Gastrocnemius medialis (tissue), 4 donors: Measurements from ENCODE around the gene ZSCAN30. TPM values are rescaled to one million over a fixed set of nuclear protein-coding genes. Genes with fewer than 3 reads are reported as not detected.
"Not testable (repeated sequence)": the region's sequence is repeated elsewhere in the genome, so short reads cannot be mapped to it uniquely, and the experiment has no call there.

ENCODE experiments used
- ATAC-seq, 2 donors: fragments of 150-250 bp; one replicate each; pipeline ENCODE4 v1.9.1; 2016
- DNase-seq, 2 donors: peaks; one replicate each; pipeline ENCODE4 v3.0.0-alpha.2; 2019
- H3K27ac ChIP-seq, 4 donors: fragments of 200-600 bp; sonication (generic); 1 replicate in 1 of 4; 2 replicates in 3 of 4; pipeline ENCODE4 v1.5.1; 2016 to 2018; ENCODE audit warnings: mild to moderate bottlenecking in 2 of 4, moderate library complexity in 1 of 4
- H3K27me3 ChIP-seq, 3 donors: fragments of 200-600 bp; sonication (generic) in 2 of 3; 1 replicate in 1 of 3; 2 replicates in 2 of 3; pipeline versions ENCODE4 v1.5.1 to v1.6.0; 2016 to 2019; ENCODE audit warnings: mild to moderate bottlenecking in 1 of 3, moderate library complexity in 1 of 3
- H3K36me3 ChIP-seq, 2 donors: fragments of 200-600 bp; sonication (generic) in 1 of 2; one replicate each; pipeline ENCODE4 v1.5.1; 2017 to 2018
- H3K4me1 ChIP-seq, 2 donors: fragments of 200-600 bp; sonication (generic) in 1 of 2; one replicate each; pipeline ENCODE4 v1.5.1; 2016 to 2017; ENCODE audit warnings: mild to moderate bottlenecking in 2 of 2
- H3K4me3 ChIP-seq, 4 donors: fragments of 200-600 bp; sonication (generic) in 3 of 4; 1 replicate in 1 of 4; 2 replicates in 3 of 4; pipeline ENCODE4 v1.5.1; 2016 to 2019; ENCODE audit warnings: mild to moderate bottlenecking in 2 of 4
- H3K9me3 ChIP-seq, 3 donors: fragments of 200-600 bp; sonication (generic) in 2 of 3; 1 replicate in 1 of 3; 2 replicates in 2 of 3; pipeline ENCODE4 v1.5.1; 2016 to 2019
- CTCF ChIP-seq, 5 experiments: fragments of 450-650 bp in 3 of 5; fragments of 200-600 bp in 2 of 5; sonication (generic) in 2 of 5; IDR thresholded peaks in 4 of 5; conservative IDR thresholded peaks in 1 of 5; 1 replicate in 4 of 5; 2 replicates in 1 of 5; pipeline ENCODE4 v1.5.1; 2016 to 2019; ENCODE audit warnings: antibody characterized with exemption in 5 of 5, mild to moderate bottlenecking in 3 of 5, moderate library complexity in 3 of 5
- POLR2A ChIP-seq, 2 donors: fragments of 450-650 bp; IDR thresholded peaks; one replicate each; pipeline ENCODE4 v1.6.1; 2017; ENCODE audit warnings: antibody characterized with exemption in 2 of 2, mild to moderate bottlenecking in 2 of 2, moderate library complexity in 2 of 2
- in situ Hi-C, 4 donors: fragments of 200-750 bp; cut with MboI; loops; one replicate each; pipeline versions ENCODE4 v1.15.0 to v1.8.0; 2017; ENCODE audit warnings: low sequenced_read_pairs in 4 of 4
- intact Hi-C: fragments of 100-400 bp; cut with DNase I; formaldehyde crosslinking; loops from one replicate; pipeline ENCODE4 v1.15.1; 2023; ENCODE audit warnings: low total_unique reads
- total RNA-seq, 4 donors: library from RNA; depleted of rRNA; stranded (reverse); fragments of >200 nt; gene quantifications; one replicate each; pipeline versions ENCODE4 v1.1.0 to v1.2.3, GENCODE V29; 2016

The ZSCAN30 gene
- total RNA-seq, 4 donors from 2014 or later, result 4.6 to 34.6 (median 8.2) TPM

GRCh38 chr18:35220424-35220823 lies 69.6 kb downstream of the ZSCAN30 start:
- Histone ChIP-seq H3K27me3 (no peaks in the 10 kb centered on the region), H3K27ac (no peak overlapping the region), H3K9me3 (no peaks in the 10 kb centered on the region), H3K4me3 (no peak overlapping the region), H3K4me1 (no peaks in the 10 kb centered on the region), H3K36me3 (no peaks in the 10 kb centered on the region)
- no peak for TF ChIP-seq POLR2A (IDR thresholded peaks at IDR 0.05)
- no peak for TF ChIP-seq CTCF (IDR thresholded peaks at IDR 0.05 in 4 of 5, conservative IDR thresholded peaks at IDR 0.05 in 1 of 5)
- ATAC-seq, result no peak
- in situ Hi-C loops, result no loop called here
- intact Hi-C loops, result no loop called here
- DNase-seq, result no peak

GRCh38 chr18:35219331-35219730 lies 70.7 kb downstream of the ZSCAN30 start:
- intact Hi-C loops, result not testable (repeated sequence)

DNA sequence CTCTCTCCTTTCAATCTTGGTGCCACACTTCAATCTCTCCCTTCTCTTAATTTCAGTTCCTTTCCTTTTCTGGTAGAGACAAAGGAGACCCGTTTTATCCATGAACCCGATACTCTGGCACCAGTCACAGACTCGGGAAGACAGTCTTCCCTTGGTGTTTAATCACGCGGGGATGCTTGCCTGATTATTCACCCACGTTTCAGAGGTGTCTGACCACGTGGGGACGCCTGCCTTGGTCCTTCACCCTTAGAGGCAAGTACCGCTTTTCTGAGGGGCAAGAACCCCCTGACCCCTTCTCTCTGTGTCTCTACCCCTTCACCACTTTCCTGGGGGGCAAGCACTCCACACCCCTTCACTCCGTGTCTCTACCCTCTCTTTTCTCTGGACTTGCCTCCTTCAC lies 73.4 kb downstream of the ZSCAN30 start:
- H3K27ac ChIP-seq, H3K9me3 ChIP-seq, ATAC-seq, H3K4me1 ChIP-seq, in situ Hi-C loops, H3K4me3 ChIP-seq, DNase-seq, intact Hi-C loops, H3K27me3 ChIP-seq, H3K36me3 ChIP-seq: not testable (repeated sequence)

More at GRCh38 chr18:35219331-35219730, 70.7 kb downstream of the ZSCAN30 start:
- H3K36me3 ChIP-seq, in situ Hi-C loops, ATAC-seq, H3K4me1 ChIP-seq, H3K27ac ChIP-seq, H3K27me3 ChIP-seq, H3K4me3 ChIP-seq, DNase-seq, H3K9me3 ChIP-seq: not testable (repeated sequence)

DNA sequence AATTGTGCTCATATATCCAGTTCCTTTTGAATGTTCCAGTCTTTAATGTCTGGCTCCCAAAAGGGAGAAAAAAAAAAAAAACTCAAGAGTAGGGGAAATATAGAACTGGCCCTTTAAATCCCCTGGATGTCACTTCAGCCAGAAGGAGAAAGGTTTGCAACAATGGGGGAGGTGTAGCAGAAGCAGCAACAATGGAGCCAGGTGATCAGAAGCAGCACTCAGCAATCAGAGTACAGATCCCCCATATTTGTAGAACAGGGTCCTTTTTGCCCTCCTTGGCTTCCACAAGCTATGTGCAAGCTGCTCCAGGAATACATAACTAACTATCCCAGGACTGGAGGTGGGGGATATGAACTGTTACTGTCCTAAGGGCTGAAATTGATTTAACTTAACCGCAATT lies 75.0 kb downstream of the ZSCAN30 start:
- Histone ChIP-seq H3K9me3 (no peaks in the 10 kb centered on the region), H3K27me3 (no peaks in the 10 kb centered on the region), H3K36me3 (no peaks in the 10 kb centered on the region), H3K27ac (no peak overlapping the region), H3K4me1 (no peaks in the 10 kb centered on the region), H3K4me3 (no peak overlapping the region)
- in situ Hi-C loops, result no loop called here
- TF ChIP-seq CTCF (IDR thresholded peaks at IDR 0.05 in 4 of 5, conservative IDR thresholded peaks at IDR 0.05 in 1 of 5) (no peak), POLR2A (IDR thresholded peaks at IDR 0.05) (no peak)
- DNase-seq (no peak), ATAC-seq (no peak)
- intact Hi-C loops, result no loop called here

GRCh38 chr18:35205746-35206458 lies 84.1 kb downstream of the ZSCAN30 start:
- H3K9me3 ChIP-seq, H3K4me3 ChIP-seq, in situ Hi-C loops, H3K27ac ChIP-seq, DNase-seq, ATAC-seq, H3K4me1 ChIP-seq, intact Hi-C loops, H3K27me3 ChIP-seq, H3K36me3 ChIP-seq: not testable (repeated sequence)

DNA sequence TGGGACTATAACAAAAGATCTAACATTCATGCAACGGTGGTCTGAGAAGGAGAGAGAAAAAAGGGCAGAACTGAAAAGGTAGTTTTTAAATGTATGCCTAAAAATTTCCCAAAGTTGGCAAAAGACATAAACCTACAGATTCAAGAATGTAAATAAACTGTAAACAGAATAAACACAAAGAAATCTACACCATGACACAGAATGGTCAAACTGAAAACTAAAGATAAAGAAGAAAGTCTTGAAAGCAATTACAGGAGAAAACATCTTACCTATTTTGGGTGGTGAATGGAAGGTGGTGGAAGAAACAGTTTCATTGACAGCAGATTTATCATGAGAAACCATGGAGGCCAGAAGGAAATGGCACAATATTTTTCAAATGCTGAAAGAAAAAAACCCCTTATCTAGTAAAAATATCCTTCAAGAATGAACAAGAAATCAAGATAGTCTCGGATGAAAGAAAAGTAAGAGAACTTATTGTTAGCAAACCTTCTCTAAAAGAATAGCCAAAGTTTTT lies 84.8 kb downstream of the ZSCAN30 start:
- intact Hi-C loops, result no loop called here
- in situ Hi-C loops, result no loop called here

More for the DNA sequence above, 84.8 kb downstream of the ZSCAN30 start:
- Histone ChIP-seq H3K4me3 (no peak overlapping the region), H3K36me3 (no peaks in the 10 kb centered on the region), H3K27ac (no peak overlapping the region), H3K9me3 (no peaks in the 10 kb centered on the region), H3K4me1 (no peaks in the 10 kb centered on the region), H3K27me3 (no peaks in the 10 kb centered on the region)
- DNase-seq, result no peak
- TF ChIP-seq CTCF (IDR thresholded peaks at IDR 0.05 in 4 of 5, conservative IDR thresholded peaks at IDR 0.05 in 1 of 5), result no peak
- no peak for TF ChIP-seq POLR2A (IDR thresholded peaks at IDR 0.05)
- no peak for ATAC-seq
